NCI-H69 (cell line): Measurements from ENCODE around the gene NEK6.

Experiments
- DNase-seq: peaks from one replicate; lab custom pipeline; 2025; lab: John Stamatoyannopoulos, UW

Gene NEK6

DNA sequence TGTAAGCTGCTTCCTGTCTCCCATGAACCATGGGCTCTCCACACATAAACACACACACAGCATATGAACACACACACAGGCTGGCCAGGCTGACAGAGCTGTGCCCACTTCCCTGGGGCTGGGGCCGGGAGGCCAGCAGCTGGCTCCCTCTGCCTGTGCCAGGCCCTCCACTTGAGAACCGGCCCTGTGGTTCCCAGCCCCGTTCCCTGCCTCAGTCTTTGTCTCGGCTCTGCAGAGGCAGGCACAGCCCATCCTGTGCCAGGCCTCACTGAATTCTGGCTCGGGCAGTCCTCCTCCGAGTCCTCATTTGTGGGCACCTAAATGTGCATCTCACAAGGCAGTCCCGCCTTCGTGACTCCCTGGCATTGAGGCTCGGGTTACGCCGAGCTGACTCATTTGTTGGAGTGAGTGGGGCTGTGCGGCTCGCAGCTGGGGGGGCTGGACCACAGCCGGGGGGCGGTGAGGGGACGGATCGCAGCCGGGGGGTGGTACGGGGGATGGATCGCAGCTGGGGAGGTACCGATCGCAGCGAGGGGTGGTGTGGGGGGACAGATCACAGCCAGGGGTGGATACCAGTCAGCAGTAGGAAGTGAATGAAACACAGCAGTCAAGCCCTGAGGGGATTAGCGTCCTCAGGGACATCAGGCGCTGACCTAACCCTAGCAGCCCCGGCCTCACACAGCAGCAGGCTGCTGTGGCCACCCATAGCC, 85.2 kb downstream of the NEK6 start:
- DNase-seq, result peak; percentile 73

DNA sequence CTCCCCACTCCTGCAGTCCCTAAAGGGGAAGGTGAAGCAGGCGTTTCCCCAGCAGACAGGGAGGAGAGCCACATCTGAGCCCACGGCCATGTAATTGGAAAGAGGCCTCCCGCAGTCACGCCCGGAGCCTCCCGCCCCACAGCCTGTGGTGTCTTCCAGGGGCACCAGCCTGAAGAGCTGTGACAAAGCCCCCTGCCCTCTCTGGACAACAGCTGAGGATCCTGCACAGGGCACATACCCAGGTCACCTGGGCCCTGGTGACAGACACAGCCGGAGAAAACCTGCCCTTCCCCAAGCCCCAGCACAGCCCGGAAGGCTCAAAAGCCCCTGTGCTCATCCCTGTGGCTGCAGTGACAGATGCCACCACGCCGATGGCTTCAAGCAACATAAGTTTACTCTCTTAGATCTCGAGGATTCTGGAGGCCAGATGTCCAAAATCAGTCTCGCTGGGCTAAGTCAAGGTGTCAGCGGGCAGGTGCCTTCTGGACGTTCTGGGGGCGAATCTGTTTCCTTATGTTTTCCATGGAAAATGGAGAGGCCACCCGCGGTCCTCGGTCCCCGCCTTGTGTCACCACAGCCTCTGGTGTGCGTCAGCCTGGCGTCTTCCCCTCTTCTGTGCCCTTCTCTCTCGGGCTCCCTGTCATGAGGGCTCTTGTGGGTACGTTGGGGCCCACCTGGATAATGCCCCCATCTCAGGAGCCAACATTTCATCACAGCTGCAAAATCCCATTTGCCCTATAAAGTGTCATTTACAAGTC, 86.0 kb downstream of the NEK6 start:
- no peak for DNase-seq

DNA sequence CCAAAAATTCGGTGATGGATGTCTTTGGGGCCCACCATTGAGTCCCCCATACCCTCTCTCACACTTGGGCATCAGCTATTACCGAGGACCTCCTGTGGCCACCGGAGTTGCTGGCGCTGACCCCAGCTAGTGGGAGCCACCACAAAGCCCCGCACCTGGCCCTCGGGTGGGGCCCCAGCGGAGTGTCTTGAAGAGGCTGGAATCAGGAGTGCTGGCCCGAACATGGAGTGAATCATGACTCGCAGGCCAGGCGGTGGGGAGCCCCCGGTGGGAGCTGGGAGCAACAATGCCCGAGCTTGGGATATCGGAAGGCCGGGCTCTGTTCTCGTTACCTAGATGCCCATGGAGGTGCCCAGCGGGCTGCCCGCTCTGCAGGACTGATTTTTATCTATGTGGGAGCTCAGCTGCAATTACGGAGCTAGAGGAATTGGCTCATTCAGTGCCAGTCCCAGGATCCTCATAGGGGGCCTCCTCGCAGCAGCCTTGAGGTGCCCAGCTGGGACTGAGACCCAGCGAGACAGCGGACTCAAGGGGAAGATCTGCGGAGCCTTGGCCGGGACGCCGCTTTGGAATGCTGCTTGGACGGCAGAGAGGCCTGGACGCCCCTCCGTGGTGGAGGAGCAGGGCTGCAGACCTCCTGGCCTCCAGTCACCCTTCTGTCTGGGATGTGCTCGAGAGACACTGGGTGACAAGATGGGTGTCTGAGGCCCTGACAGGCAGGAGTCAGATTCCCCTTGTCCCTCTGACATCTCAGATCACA, 86.7 kb downstream of the NEK6 start:
- DNase-seq, result no peak

GRCh38 chr9:124345063-124345462, 87.3 kb downstream of the NEK6 start:
- DNase-seq, result no peak

DNA sequence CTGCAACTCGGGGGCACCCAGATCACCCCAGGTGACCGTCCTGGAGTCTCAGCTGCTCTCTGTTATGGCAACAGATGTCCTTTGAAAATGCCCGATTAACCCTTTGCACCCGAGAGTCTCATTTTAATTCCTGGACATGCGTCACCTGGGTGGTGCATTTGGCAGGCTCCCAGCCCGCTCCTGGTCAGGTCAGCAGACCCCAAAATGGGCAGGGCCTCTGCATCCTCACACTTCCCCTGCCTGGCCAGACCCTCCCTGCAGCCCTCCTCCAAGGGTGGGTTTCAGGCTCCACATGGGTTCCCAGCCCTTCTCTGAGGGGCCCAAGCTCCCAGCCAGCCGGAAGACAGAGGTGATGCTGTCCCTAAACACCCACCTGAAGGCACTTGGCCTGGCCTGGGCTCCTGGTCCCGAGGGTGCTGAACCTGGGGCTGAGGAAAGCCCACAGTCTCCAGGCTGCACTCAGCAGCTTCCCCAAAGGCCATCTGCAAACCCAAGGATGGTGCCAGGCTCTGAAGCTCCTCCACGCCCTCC, 88.1 kb downstream of the NEK6 start:
- no peak for DNase-seq

DNA sequence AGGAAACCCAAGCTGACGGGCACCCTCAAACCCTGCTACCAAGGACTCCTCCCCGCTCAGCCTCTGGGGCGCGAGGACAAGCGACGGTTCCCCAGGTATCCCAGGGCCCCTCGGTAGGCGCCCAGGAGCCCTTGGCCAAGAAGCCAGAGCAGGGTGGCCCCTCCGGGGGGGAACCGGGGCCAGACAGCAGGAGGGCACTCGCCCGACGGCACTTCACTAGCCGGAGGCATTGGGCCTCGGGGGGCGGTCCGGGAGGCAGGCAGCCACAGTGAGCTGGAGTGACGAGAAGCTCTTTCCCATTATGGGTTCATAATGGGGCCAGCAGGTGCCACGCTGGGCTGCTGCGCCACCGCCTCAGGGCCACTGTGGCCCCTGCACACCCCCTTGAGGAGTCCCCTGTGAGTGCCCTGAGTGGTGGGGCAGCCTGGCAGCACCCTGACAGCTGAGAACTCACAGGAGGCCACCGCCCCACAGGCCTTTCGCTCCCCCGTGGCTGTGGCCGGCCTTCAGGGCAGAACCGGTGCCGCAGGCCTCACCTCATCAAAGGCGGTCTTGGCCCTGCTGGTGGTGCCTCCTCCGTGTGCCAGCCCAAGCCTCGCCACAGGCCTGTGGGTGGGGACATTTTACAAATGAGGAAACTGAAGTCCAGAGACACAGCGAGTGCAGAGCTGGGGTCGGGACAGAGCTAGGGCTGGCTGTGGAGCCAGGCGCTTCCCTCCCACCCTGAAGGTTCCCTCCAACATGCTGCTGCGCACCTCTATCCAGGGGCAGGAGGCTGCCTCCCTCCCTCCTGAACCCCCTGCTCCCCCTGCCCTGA, 88.8 kb downstream of the NEK6 start:
- DNase-seq, result no peak

- no peak for DNase-seq
Measured at GRCh38 chr9:124347206-124347967, 89.6 kb downstream of the NEK6 start.

DNA sequence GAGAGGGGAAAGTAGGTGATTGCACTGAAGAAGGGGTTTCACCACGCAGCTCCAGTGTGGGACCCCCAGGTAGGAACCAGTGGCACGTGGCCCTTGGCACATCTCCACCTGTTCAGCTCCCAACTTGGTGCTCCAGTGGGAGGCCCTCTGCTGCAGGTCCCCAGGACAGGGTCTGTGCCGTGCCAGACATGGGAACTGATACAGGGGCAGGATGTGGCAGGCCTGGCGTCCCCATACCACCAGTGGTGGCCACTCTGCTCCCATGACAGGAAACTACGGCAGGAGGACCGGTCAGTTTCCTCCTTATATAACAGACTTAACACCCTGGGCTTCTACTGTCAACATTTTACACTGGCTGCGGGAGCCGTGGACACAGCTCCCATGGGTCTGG, 90.2 kb downstream of the NEK6 start:
- DNase-seq, result no peak

DNA sequence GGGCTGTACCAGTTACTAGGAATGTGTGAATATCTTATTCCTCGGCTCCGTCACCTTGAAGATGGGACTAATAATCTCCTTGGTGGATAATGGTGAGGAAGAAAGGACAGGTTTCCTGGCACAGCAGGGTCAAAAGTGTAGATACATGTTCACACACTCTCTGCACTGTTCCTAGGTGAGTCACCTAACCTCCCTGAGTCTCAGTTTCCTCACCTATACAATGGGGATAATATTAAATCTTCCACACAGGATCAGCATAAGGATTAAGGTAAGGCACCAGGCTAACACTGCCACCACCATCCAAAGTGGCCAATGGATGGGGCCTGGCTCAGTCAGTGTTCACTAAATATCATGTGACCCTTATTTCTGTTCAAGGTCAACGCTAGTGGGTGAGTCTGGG, 90.6 kb downstream of the NEK6 start:
- no peak for DNase-seq

DNA sequence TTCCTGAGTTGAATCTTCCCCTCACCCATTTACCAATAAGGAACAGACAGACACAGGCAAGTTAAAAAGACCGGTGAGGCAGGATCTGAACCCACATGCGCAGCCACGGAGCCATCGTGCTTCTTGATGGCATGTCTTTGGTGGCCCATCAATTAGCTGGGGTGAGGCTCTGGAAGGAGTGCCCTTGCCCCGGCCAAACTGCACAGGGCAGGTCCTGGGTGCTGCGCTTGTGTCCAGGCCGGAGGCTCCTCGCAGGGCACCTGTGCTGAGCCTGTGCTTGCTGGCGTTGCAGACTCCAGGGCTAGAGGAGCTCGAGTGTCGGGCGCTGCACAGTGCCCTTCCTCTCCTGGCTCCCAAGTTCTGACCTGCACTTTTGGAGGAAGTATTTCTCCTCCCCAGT, 91.1 kb downstream of the NEK6 start:
- DNase-seq, result no peak

DNA sequence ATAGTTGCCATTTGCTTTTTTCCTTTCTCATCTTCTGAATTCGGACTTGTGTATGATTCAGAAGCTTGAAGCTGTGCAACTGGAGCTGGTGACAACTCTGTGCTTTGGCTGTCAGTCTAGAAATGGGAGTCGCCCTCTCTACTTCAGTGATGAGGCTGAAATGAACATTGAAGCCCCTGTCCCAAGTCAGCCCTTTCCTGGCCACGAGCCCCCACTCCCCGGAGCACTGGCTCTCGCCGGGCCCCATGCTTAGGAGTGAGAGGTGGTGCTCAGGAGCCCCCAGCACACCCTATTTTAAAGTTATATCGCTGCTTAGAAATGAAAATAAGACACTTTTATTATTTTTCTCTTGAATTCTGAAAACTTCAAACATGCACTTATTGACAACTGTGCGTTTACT, 91.5 kb downstream of the NEK6 start:
- no peak for DNase-seq

GRCh38 chr9:124349675-124350493, 92.1 kb downstream of the NEK6 start:
- no peak for DNase-seq

GRCh38 chr9:124350494-124351263, 92.9 kb downstream of the NEK6 start:
- no peak for DNase-seq

DNA sequence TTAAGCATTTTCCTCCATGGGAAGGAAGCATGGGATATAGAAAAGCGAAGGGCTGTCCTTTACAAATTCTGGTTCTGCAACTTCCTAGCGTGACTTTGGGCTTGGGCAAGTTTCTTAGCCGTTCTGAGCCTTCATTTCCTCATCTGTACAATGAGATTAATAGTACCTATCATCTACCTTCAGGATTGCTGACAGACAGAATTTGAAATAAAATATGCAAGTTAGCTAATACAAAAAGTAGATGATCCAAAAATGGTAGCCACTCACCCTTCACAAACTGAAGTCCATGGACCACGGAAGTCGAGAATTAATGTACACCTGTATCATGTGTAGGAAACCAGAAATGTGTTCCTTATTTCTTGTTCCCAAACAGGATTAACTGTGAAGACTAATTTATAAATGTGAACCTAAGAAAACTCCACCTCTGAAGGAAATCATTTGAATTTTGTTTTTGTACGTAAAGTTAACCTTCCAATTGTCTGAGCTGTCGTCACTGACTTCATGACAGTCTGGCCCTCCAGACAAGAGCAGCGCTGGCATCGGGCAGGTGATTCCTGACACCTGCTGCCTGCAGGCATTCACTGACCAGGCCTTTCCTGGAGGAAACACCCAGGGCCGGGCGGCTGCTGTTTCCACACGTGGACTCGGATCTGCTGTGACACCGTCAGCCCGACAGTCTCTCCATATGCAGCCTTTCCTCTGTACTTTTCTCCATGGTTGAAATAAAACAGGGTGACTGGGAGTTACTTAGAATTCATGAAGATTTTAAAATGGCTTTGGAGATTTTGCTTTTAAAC, 94.1 kb downstream of the NEK6 start:
- DNase-seq, result no peak

DNA sequence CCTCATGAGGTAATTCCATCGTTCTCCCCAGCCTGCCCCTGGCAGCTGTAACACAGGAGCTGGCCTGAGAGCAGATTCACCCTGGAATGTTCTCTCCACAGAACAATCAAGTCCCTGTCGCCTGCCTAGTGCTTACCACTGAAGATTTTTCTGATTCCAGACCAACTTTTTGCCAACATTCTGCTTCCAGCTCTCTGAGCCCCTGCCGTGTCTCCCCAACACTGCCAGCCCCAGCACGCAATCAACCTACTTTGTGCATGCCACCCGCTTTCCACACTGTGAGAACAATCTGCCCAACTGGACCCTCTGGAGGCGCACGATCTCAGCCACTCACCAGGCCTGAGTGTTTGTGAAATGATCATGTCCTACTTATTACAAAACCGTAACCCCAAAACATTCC, 94.9 kb downstream of the NEK6 start:
- no peak for DNase-seq

DNA sequence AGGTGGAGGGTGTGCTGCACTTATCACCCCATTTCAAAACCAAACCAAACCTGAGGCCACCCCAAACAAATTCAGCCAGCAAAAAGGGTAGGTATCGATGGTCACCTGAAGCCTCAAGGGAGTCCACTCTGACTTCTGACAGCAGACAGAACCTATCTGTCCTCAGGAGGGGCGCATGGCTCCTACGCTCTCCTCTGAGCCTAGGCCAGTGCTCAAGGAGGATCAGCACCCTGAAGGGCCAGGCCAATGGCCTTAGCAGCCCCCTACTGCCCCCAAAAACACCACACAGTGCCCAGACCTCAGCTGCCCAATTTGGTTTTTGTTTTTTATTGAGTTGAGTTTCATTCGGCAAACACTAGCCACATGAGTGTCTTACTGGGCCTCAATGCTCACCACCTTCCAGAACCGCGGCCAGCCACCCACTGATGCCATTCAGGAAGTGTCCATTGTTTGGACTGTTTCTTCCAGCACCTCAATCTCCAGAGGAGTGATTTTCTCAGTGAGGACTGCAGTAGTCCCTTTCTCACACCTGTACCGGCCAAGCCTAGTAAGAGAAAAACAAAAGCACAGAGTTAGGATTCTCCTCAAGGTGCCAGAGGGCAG, 95.5 kb downstream of the NEK6 start:
- no peak for DNase-seq

DNA sequence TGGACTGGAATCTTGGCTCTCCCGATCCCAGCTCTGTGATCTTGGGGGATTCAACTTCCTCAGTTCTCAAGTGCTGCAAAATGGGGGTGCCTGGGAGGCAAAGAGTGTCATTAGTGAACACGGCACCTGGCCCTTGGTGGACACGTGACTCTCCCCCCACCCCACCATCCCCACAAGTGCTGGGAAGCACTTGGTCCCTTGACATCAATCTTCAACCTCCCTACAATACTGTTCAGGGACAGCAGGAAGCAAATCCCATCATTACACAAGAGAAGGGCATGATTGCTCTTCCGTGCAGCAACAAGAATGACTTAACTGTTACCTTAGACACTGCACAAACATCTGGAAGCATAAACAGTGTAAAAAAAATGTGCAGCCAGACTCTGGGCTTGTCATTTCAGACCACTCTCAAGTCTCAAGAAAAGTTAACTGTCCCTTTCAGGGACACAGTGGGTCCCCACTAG, 96.1 kb downstream of the NEK6 start:
- no peak for DNase-seq
